ENCODE data around the gene ZNF22. TPM values are rescaled to one million over a fixed set of nuclear protein-coding genes. Genes with fewer than 3 reads are reported as not detected.

The ZNF22 gene
- total RNA-seq, 1 experiment from 2014 or later = 29.9 TPM

GRCh38 chr10:45050551-45051235 is 50.0 kb downstream of the ZNF22 start:
- ChIA-PET CTCF (no interaction called here), POLR2A (ENCODE audit: unreplicated experiment) (no interaction called here)
- Histone ChIP-seq H3F3A (ENCODE audit: insufficient read depth, low read depth) (no peaks in the 10 kb centered on the region), H3K9me2 (ENCODE audit: insufficient read depth) (no peaks in the 10 kb centered on the region), H2AFZ (no peak overlapping the region), H3K4me1 (replicated peaks; ENCODE audit: insufficient read depth) (no peaks in the 10 kb centered on the region), H3K36me3 (ENCODE audit: low read depth) (no peaks in the 10 kb centered on the region), H3K27me3 (ENCODE audit: insufficient read depth, low read depth) (no peaks in the 10 kb centered on the region), H4K20me1 (ENCODE audit: insufficient read depth) (no peaks in the 10 kb centered on the region), H3K79me2 (ENCODE audit: low read depth) (no peaks in the 10 kb centered on the region), H3K4me2 (no peak overlapping the region), H3K9me3 (ENCODE audit: insufficient read depth, low read depth) (no peaks in the 10 kb centered on the region), H3K4me3 (no peak overlapping the region), H3K27ac (no peak overlapping the region)
- DNase-seq = no peak
- no peak for TF ChIP-seq EZH2 (IDR thresholded peaks at IDR 0.05; ENCODE audit: low read depth)
- TF ChIP-seq CTCF (conservative IDR thresholded peaks at IDR 0.05) = no peak
- intact Hi-C loops (cut with micrococcal nuclease; ENCODE audit: unreplicated experiment) = no loop called here
- BruUV-seq (replicated peaks) = no TSS peak

- H4K20me1 ChIP-seq (ENCODE audit: insufficient read depth) = no peaks in the 10 kb centered on the region
Measured at GRCh38 chr10:45052700-45053099, 52.0 kb downstream of the ZNF22 start.

GRCh38 chr10:45053569-45054100 is 52.9 kb downstream of the ZNF22 start:
- Histone ChIP-seq H2AFZ (no peak overlapping the region), H3F3A (ENCODE audit: insufficient read depth, low read depth) (no peaks in the 10 kb centered on the region), H3K4me1 (replicated peaks; ENCODE audit: insufficient read depth) (no peaks in the 10 kb centered on the region), H4K20me1 (ENCODE audit: insufficient read depth) (no peaks in the 10 kb centered on the region), H3K79me2 (ENCODE audit: low read depth) (no peaks in the 10 kb centered on the region), H3K27me3 (ENCODE audit: insufficient read depth, low read depth) (no peaks in the 10 kb centered on the region), H3K9me2 (ENCODE audit: insufficient read depth) (no peaks in the 10 kb centered on the region), H3K9me3 (ENCODE audit: insufficient read depth, low read depth) (no peaks in the 10 kb centered on the region), H3K36me3 (ENCODE audit: low read depth) (no peaks in the 10 kb centered on the region), H3K27ac (no peak overlapping the region), H3K4me3 (no peak overlapping the region), H3K4me2 (no peak overlapping the region)
- POLR2A ChIA-PET (ENCODE audit: unreplicated experiment) = no interaction called here
- TF ChIP-seq CTCF (conservative IDR thresholded peaks at IDR 0.05) (no peak), EZH2 (IDR thresholded peaks at IDR 0.05; ENCODE audit: low read depth) (no peak)
- CTCF ChIA-PET = no interaction called here
- intact Hi-C loops (cut with micrococcal nuclease; ENCODE audit: unreplicated experiment) = no loop called here
- DNase-seq = no peak
- no TSS peak for BruUV-seq (replicated peaks)

More at GRCh38 chr10:45052700-45053099, 52.0 kb downstream of the ZNF22 start:
- no peaks in the 10 kb centered on the region for H3K27me3 ChIP-seq (ENCODE audit: insufficient read depth, low read depth)
- no peaks in the 10 kb centered on the region for H3K9me3 ChIP-seq (ENCODE audit: insufficient read depth, low read depth)
- intact Hi-C loops (cut with micrococcal nuclease; ENCODE audit: unreplicated experiment) = no loop called here
- CTCF ChIA-PET = no interaction called here
- no peak overlapping the region for H2AFZ ChIP-seq
- H3K4me1 ChIP-seq (replicated peaks; ENCODE audit: insufficient read depth) = no peaks in the 10 kb centered on the region
- no peaks in the 10 kb centered on the region for H3K36me3 ChIP-seq (ENCODE audit: low read depth)
- H3K4me2 ChIP-seq = no peak overlapping the region
- H3F3A ChIP-seq (ENCODE audit: insufficient read depth, low read depth) = no peaks in the 10 kb centered on the region
- no peak overlapping the region for H3K4me3 ChIP-seq
- H3K9me2 ChIP-seq (ENCODE audit: insufficient read depth) = no peaks in the 10 kb centered on the region
- TF ChIP-seq EZH2 (IDR thresholded peaks at IDR 0.05; ENCODE audit: low read depth) = no peak
- no peak for TF ChIP-seq CTCF (conservative IDR thresholded peaks at IDR 0.05)
- no peaks in the 10 kb centered on the region for H3K79me2 ChIP-seq (ENCODE audit: low read depth)
- BruUV-seq (replicated peaks) = no TSS peak
- no peak overlapping the region for H3K27ac ChIP-seq
- no peak for DNase-seq
- POLR2A ChIA-PET (ENCODE audit: unreplicated experiment) = no interaction called here

Other genes with a start within 250 kb of the ZNF22 start
- not detected in 2 replicates for gene TMEM72, start 89.6 kb upstream of the ZNF22 start, total RNA-seq (2021)
- 6.5 and 7.6 TPM in 2 replicates for gene RASSF4, start 41.1 kb upstream of the ZNF22 start, total RNA-seq (2021)
- gene DEPP1, start 22.1 kb upstream of the ZNF22 start, total RNA-seq (2021) = 13.2 and 15.1 TPM in 2 replicates

Measured in PC-9 (cell line).